Ovary (tissue), 9 donors: Measurements from ENCODE around the gene SNTB2. TPM values are rescaled to one million over a fixed set of nuclear protein-coding genes. Genes with fewer than 3 reads are reported as not detected.

ENCODE experiments used
- DNase-seq, 5 donors: peaks; one replicate each; pipeline ENCODE4 v3.0.0-alpha.2; 2019 to 2020
- H3K27ac ChIP-seq, 2 donors: fragments of 200-600 bp; one replicate each; pipeline versions ENCODE4 v1.5.1 to v1.8.0; 2019 to 2022
- H3K27me3 ChIP-seq: fragments of 200-600 bp; one replicate; pipeline ENCODE4 v1.8.0; 2022
- H3K36me3 ChIP-seq: fragments of 200-600 bp; sonication (generic); one replicate; pipeline ENCODE4 v1.5.1; 2019
- H3K4me1 ChIP-seq: one replicate; pipeline ENCODE4 v1.8.1; 2013; ENCODE audit warnings: mild to moderate bottlenecking, moderate library complexity; ENCODE audit not compliant: insufficient read depth
- H3K4me3 ChIP-seq: fragments of 200-600 bp; sonication (generic); one replicate; pipeline ENCODE4 v1.5.1; 2017
- H3K9me3 ChIP-seq, 2 donors: fragments of 200-600 bp in 1 of 2; sonication (generic) in 1 of 2; one replicate each; pipeline versions ENCODE4 v1.5.1 to v1.8.1; 2013 to 2019; ENCODE audit warnings: mild to moderate bottlenecking in 1 of 2, moderate library complexity in 1 of 2
- EP300 ChIP-seq: sonication (generic); formaldehyde crosslinking; IDR thresholded peaks from one replicate; pipeline ENCODE4 v1.6.1; 2017; ENCODE audit warnings: antibody characterized with exemption
- POLR2A ChIP-seq: fragments of 450-650 bp; IDR thresholded peaks from one replicate; pipeline ENCODE4 v1.6.1; 2017; ENCODE audit warnings: antibody characterized with exemption, mild to moderate bottlenecking, moderate library complexity
- WGBS, 3 donors: extraction: QIAGEN DNeasy Blood & Tissue Kit in 1 of 3; methylation state at CpG; one replicate each; pipeline versions ENCODE4 v1.1.5 to v1.1.7; 2013 to 2017; 5-methylcytosine and 5-hydroxymethylcytosine counted together
- intact Hi-C, 4 donors: fragments of 100-400 bp; cut with DNase I; formaldehyde crosslinking; loops; one replicate each; pipeline versions ENCODE4 v1.11.0 to v1.15.1; 2022 to 2023
- polyA plus RNA-seq, 2 donors: library from polyadenylated mRNA; stranded (reverse); fragments of 200-250 nt in 1 of 2; fragments of 350-450 nt in 1 of 2; fragmentation: Illumina TruSeq in 1 of 2; extraction: RNeasy Lipid Tissue Mini Kit (QIAGEN cat#74804) in 1 of 2; gene quantifications; one replicate each; pipeline ENCODE4 v1.2.3, GENCODE V29; 2013 to 2014
- small RNA-seq: library from RNA; depleted of rRNA; stranded (forward); fragments of <200 nt; gene quantifications from one replicate; pipeline ENCODE3, GENCODE V24; 2016
- total RNA-seq, 7 donors: library from RNA; depleted of rRNA in 2 of 7; stranded (reverse); fragments of >200 nt in 2 of 7; fragmentation: NEBNext Ultra II Directional in 3 of 7; extraction: Animal tissue kit (Norgen Biotek cat#: 25700) in 3 of 7; gene quantifications; one replicate each; pipeline versions ENCODE4 v1.1.0 to v1.2.4, GENCODE V29; 2016 to 2023
- TF ChIP-seq, protein P1 (sequence below), 3 donors: fragments of 450-650 bp in 2 of 3; fragments of 200-600 bp in 1 of 3; IDR thresholded peaks; one replicate each; pipeline versions ENCODE4 v1.5.1 to v1.8.0; 2016 to 2022; ENCODE audit warnings: antibody characterized with exemption in 3 of 3, mild to moderate bottlenecking in 1 of 3
- donor health status: DM: no; HTN: no; CAD: no; lungs with moderate emphysema.
- donor health status: DM: no; HTN: no; CAD: no.
- donor health status: Bipolar disorder and iron deficiency.
- donor health status: DM: yes; HTN: yes; CAD: no.
- donor health status: DM: no; HTN: no; CAD: no.
- donor health status: DM: yes; HTN: yes; CAD: no.

SNTB2 gene
- total and polyA plus RNA-seq, 9 donors: 9.4 to 51.8 (median 36.9) TPM

DNA sequence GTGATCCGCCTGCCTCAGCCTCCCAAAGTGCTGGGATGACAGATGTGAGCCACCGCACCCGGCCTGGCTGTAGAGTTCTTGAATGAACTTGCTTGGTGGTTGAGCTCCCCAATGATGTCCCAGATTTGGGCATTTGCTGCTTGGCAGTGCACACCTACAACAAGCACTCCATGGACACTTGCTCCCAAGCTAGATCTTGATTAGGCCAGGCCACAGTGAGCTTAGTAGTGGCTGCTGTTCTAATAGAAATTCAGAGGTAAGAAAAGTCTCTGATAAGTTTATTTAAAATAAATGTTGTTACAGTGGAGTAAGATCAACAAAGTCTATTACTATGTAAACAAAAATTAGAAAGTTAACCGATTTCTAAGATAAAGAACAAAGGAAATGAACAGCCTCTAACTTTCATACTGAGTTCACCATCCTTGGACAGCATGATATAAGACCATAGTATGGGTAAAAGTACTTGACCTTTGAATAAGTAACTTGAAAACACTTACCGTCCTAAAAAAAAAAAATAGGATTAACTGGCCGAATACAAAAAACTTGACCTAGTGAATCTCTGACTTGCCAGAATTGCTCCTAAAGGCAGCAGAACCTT is 163.7 kb downstream of the SNTB2 start:
- no peak for DNase-seq
- no peak overlapping the region for H3K27ac ChIP-seq
- intact Hi-C loops: no loop called here
- TF ChIP-seq, protein P1, sequence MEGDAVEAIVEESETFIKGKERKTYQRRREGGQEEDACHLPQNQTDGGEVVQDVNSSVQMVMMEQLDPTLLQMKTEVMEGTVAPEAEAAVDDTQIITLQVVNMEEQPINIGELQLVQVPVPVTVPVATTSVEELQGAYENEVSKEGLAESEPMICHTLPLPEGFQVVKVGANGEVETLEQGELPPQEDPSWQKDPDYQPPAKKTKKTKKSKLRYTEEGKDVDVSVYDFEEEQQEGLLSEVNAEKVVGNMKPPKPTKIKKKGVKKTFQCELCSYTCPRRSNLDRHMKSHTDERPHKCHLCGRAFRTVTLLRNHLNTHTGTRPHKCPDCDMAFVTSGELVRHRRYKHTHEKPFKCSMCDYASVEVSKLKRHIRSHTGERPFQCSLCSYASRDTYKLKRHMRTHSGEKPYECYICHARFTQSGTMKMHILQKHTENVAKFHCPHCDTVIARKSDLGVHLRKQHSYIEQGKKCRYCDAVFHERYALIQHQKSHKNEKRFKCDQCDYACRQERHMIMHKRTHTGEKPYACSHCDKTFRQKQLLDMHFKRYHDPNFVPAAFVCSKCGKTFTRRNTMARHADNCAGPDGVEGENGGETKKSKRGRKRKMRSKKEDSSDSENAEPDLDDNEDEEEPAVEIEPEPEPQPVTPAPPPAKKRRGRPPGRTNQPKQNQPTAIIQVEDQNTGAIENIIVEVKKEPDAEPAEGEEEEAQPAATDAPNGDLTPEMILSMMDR (IDR thresholded peaks at IDR 0.05): no peak
- TF ChIP-seq POLR2A (no peak), EP300 (no peak)
- H3K4me3 ChIP-seq: no peak overlapping the region
- WGBS, 3 donors: 60 to 70% (median 62%) methylated on average over 6 of the region's 6 CpGs
- no peaks in the 10 kb centered on the region for H3K36me3 ChIP-seq
- H3K27me3 ChIP-seq: no peaks in the 10 kb centered on the region
- H3K9me3 ChIP-seq: no peaks in the 10 kb centered on the region
- no peaks in the 10 kb centered on the region for H3K4me1 ChIP-seq

DNA sequence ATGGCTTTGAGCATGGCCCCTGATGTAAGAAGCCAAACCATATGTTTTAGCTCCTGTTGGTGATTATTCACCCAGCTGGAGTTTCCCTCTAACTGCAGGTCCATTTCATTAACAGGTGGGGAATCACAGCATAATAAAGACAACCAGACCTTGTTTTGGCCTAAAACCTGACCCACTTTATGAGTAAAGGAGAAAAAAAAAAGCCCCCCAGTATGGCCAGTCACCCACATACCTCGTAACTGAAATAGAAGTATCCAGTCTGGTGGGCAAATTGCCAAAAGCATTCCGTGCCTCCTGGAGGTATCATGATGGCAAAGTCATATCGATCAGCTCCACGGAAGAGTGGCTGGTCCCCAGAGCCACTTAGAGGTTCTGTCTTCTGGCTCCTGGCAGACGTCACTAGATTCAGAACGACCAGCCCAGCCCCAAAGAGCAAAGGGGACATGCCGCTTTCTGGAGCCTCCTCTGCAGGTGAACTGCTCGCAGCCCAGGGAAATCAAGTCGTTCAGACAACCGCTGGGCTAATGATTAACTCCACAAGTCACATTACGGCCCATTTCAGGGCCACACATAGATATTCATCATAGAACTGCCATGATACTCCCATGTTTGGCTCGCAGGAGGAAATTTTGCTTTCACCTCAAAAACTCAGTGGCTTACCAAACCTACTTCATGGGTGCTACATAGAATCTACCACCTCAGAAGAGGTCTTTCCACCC is 164.5 kb downstream of the SNTB2 start, which contains the start of gene TMED6:
TMED6 (minus strand) TSS at position 478 of the 719 bp plus-strand sequence; CDS start at position 445, 33 bp downstream.
- WGBS, 3 donors: 83 to 88% (median 86%) methylated on average over 12 of the region's 12 CpGs
- TF ChIP-seq EP300: no peak
- TF ChIP-seq POLR2A: no peak
- TF ChIP-seq, protein P1 (IDR thresholded peaks at IDR 0.05): no peak
- H3K36me3 ChIP-seq: no peaks in the 10 kb centered on the region
- no peaks in the 10 kb centered on the region for H3K9me3 ChIP-seq
- intact Hi-C loops: no loop called here
- DNase-seq: no peak
- H3K27ac ChIP-seq: no peak within 1 kb of the TSS
- no peaks in the 10 kb centered on the region for H3K4me1 ChIP-seq
- no peak within 1 kb of the TSS for H3K4me3 ChIP-seq
- H3K27me3 ChIP-seq: no peaks in the 10 kb centered on the region

Small RNAs within 50 kb of the gene (small RNA-seq; reads per million reads assigned to genes)
- gene RF00019 (not detected), gene RNU6-22P (not detected)

Other genes starting within 250 kb of the SNTB2 start
- gene HAS3, start 81.5 kb upstream of the SNTB2 start, total RNA-seq: 1 to 10 TPM in 6 of 7 donors, under 1 TPM in 1; 0.83 to 3.2 (median 2.0) TPM
- gene HAS3, start 81.5 kb upstream of the SNTB2 start, polyA plus RNA-seq: 1 to 10 TPM; 1.1 to 1.3 TPM
- gene CHTF8, start 54.6 kb upstream of the SNTB2 start, total RNA-seq: 10 to 100 TPM; 56.9 to 89.1 (median 82.6) TPM
- gene CHTF8, start 54.6 kb upstream of the SNTB2 start, polyA plus RNA-seq: 100 to 1,000 TPM in 1 of 2 donors, 10 to 100 TPM in 1; 47.9 to 130 TPM
- gene UTP4, start 54.5 kb upstream of the SNTB2 start, total RNA-seq: 10 to 100 TPM; 13.8 to 52.4 (median 40.2) TPM
- gene UTP4, start 54.5 kb upstream of the SNTB2 start, polyA plus RNA-seq: 10 to 100 TPM; 19.7 to 48.9 TPM
- gene VPS4A, start 124.2 kb downstream of the SNTB2 start, total RNA-seq: 10 to 100 TPM; 18.3 to 34.1 (median 29.5) TPM
- gene VPS4A, start 124.2 kb downstream of the SNTB2 start, polyA plus RNA-seq: 10 to 100 TPM; 19.7 to 29.1 TPM
- 10 to 100 TPM in 4 of 7 donors, 1 to 10 TPM in 3; 6.5 to 14.3 (median 11.4) TPM for gene PDF, start 143.4 kb downstream of the SNTB2 start, total RNA-seq
- 1 to 10 TPM in 1 of 2 donors, not detected in 1; 2.4 TPM for gene PDF, start 143.4 kb downstream of the SNTB2 start, polyA plus RNA-seq
- gene COG8, start 152.4 kb downstream of the SNTB2 start, total RNA-seq: 10 to 100 TPM; 31.8 to 48.9 (median 40.9) TPM
- gene COG8, start 152.4 kb downstream of the SNTB2 start, polyA plus RNA-seq: 10 to 100 TPM; 21.0 to 28.6 TPM
- 10 to 100 TPM in 5 of 7 donors, 1 to 10 TPM in 2; 5.7 to 24.6 (median 16.6) TPM for gene NIP7, start 152.6 kb downstream of the SNTB2 start, total RNA-seq
- gene NIP7, start 152.6 kb downstream of the SNTB2 start, polyA plus RNA-seq: 10 to 100 TPM in 1 of 2 donors, 1 to 10 TPM in 1; 7.8 to 23.2 TPM
- 1 to 10 TPM in 2 of 7 donors, under 1 TPM in 4, not detected in 1; 0.51 to 4.9 (median 0.66) TPM for gene TMED6, start 164.6 kb downstream of the SNTB2 start, total RNA-seq
- not detected for gene TMED6, start 164.6 kb downstream of the SNTB2 start, polyA plus RNA-seq
- gene TERF2, start 198.8 kb downstream of the SNTB2 start, total RNA-seq: 10 to 100 TPM; 12.8 to 53.7 (median 36.3) TPM
- 10 to 100 TPM; 18.2 to 48.4 TPM for gene TERF2, start 198.8 kb downstream of the SNTB2 start, polyA plus RNA-seq
- 10 to 100 TPM; 24.8 to 99.0 (median 55.8) TPM for gene CYB5B, start 237.5 kb downstream of the SNTB2 start, total RNA-seq
- 100 to 1,000 TPM in 1 of 2 donors, 10 to 100 TPM in 1; 48.3 to 148 TPM for gene CYB5B, start 237.5 kb downstream of the SNTB2 start, polyA plus RNA-seq